Rectal smooth muscle tissue (tissue), 1 donor: ENCODE measurements around the gene VCL.
A peak's percentile ranks its signal among the peaks of the same experiment; 100 is the strongest.
"Not testable (repeated sequence)": the region's sequence is repeated elsewhere in the genome, so short reads cannot be mapped to it uniquely, and the experiment has no call there.

Experiments
- H3K27ac ChIP-seq: one replicate; pipeline ENCODE4 v1.7.0; 2013; ENCODE audit warnings: low read depth, low read length, inconsistent platforms
- H3K27me3 ChIP-seq: one replicate; pipeline ENCODE4 v1.7.0; 2013; ENCODE audit warnings: low read length; ENCODE audit not compliant: control insufficient read depth, insufficient read depth
- H3K36me3 ChIP-seq: one replicate; pipeline ENCODE4 v1.7.0; 2013; ENCODE audit warnings: low read length; ENCODE audit not compliant: control insufficient read depth, insufficient read depth
- H3K4me1 ChIP-seq: one replicate; pipeline ENCODE4 v1.7.0; 2013; ENCODE audit warnings: low read length; ENCODE audit not compliant: control insufficient read depth, insufficient read depth
- H3K4me3 ChIP-seq: one replicate; pipeline ENCODE4 v1.7.0; 2013; ENCODE audit warnings: low read length
- H3K9ac ChIP-seq: one replicate; pipeline ENCODE4 v1.7.0; 2013; ENCODE audit warnings: low read length

VCL gene

DNA sequence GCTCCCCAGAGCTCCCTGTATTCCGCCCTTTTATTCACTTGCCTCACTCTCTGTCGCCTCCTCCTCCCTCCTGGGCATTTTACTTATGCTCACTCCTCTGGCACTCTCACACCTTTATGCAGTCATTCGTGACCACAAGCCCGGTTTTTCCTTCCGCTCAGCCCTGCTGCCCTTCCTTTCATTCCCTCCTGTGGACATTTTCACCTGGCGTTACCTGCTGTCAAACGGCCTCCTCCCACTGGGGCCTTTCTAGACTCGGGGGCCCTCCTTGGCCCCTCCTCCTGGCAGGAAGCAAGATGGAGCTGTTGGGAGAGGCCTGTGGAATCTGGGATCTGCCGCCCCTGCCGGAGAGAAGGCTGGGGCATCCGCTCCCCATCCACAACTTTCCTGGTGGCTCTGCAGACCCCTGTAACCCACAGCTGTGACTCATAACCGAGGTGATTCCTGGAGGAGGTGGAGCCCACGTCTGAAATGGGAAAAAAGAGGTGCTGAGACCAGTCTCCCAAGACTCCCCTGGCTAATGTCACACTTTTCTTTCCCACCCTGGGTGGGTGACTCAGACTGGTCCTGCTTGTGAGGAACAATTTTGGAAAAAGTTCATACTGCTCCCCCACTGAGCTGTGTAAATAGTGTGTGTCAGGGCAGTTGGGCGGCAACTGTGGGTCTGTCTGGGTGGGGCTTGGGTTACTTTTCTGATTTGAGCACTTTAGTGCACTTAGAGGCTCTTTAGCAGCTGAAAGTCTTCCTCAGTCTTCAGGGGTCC is 1.2 kb downstream of the VCL start:
- H3K27me3 ChIP-seq, result no peaks in the 10 kb centered on the region
- H3K4me3 ChIP-seq, result peak overlapping the region; percentile 100
- peak overlapping the region; percentile 99 for H3K27ac ChIP-seq
- H3K36me3 ChIP-seq, result no peaks in the 10 kb centered on the region
- peak overlapping the region; percentile 96 for H3K9ac ChIP-seq
- H3K4me1 ChIP-seq, result peaks cover 13% of the 10 kb centered on the region

DNA sequence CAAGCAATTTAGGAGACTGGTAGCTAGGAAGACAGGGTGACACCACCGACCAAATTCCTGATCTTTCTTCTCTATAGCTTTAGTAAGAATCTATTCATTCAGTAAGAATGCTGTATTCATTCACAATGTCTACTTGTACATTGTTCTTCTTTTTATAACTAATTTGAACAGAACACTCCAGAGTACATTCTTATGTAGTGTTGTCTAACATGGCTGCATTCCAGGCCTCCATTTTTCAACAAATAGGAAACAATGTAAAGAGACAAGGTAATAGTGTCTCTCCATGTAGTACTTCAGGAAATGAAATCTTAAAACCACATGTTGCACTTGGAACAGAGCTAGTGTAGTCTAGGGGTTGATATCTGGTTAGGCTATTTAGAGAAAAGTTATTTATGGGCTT is 1.8 kb downstream of the VCL start:
- H3K4me1 ChIP-seq, result peaks cover 16% of the 10 kb centered on the region
- H3K9ac ChIP-seq, result no peak overlapping the region
- H3K36me3 ChIP-seq, result no peaks in the 10 kb centered on the region
- peak overlapping the region; percentile 99 for H3K27ac ChIP-seq
- peak overlapping the region; percentile 100 for H3K4me3 ChIP-seq
- no peaks in the 10 kb centered on the region for H3K27me3 ChIP-seq

DNA sequence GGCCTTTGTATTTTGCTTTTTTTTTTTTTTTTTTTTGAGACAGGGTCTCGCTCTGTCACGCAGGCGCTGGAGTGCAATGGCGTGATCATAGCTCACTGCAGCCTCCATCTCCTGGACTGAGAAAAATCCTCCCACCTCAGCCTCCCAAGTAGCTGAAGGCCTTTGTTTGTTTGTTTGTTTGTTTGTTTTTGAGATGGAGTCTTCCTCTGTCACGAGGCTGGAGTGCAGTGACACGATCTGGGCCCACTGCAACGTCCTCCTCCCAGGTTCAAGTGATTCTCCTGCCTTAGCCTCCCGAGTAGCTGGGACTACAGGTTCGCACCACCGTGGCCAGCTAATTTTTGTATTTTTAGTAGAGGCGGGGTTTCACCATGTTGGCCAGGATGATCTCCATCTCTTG is 2.3 kb downstream of the VCL start:
- Histone ChIP-seq H3K4me3 (peak overlapping the region; percentile 100), H3K27ac (peak overlapping the region; percentile 99), H3K4me1 (peaks cover 16% of the 10 kb centered on the region)
- H3K27me3 ChIP-seq, H3K36me3 ChIP-seq, H3K9ac ChIP-seq: not testable (repeated sequence)

DNA sequence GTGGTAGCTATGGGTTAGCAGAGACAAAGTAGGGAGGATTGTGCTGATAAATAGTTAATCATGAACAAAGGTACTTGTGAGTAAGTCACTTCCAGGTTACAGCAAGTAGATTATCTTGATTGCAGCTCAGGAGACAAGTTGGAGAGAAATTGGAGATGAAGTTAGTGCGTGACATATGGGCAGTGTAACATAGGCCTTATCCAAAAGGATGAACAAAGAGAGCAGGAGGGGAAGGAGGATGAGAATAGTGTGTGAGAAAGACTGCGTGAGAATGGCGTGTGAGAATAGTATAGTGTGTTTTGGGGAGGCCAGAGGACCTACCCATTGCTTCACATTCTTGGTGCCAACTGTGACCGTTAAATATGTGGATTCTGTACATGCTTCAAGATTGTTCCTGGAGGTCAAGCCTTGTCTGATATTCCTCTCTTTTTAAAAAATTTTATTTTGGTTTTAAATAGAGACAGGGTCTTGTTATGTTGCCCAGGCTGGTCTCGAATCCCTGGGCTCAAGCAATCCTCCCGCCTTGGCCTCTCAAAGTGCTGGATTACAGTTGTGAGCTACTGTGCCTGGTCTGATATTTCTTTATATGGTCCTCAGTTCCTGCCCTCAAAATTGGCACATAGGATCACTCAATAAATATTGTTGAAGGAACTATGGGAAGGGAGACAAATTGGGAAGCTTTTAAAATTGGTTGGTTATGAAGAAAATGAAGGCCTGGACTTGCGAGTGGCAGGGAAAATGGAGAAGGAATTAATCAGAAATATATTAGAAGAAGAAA is 3.2 kb downstream of the VCL start:
- Histone ChIP-seq H3K9ac (no peak overlapping the region), H3K36me3 (no peaks in the 10 kb centered on the region), H3K27ac (peak overlapping the region; percentile 99), H3K4me1 (peaks cover 16% of the 10 kb centered on the region), H3K4me3 (peak overlapping the region; percentile 100), H3K27me3 (no peaks in the 10 kb centered on the region)

DNA sequence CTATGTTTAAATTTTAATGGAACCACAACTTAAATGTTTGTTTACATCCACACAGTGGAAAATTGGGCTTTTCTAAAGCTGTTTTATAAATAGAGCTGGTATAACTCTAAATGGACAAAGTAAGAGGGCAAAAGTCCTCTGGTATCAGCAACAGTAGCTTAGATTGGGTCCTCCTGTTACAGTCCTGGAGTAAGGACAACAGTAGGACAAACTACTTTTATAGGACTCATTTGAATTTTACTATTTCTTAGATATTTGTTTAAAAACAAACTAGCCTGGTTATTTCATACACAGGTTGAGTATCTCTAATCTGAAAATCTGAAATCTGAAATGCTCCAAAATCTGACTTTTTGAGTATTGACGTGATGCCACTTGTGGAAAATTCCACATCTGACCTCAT is 8.4 kb downstream of the VCL start:
- Histone ChIP-seq H3K4me1 (peaks cover 9% of the 10 kb centered on the region), H3K36me3 (no peaks in the 10 kb centered on the region), H3K27ac (no peak overlapping the region), H3K9ac (no peak overlapping the region), H3K27me3 (no peaks in the 10 kb centered on the region), H3K4me3 (no peak overlapping the region)

DNA sequence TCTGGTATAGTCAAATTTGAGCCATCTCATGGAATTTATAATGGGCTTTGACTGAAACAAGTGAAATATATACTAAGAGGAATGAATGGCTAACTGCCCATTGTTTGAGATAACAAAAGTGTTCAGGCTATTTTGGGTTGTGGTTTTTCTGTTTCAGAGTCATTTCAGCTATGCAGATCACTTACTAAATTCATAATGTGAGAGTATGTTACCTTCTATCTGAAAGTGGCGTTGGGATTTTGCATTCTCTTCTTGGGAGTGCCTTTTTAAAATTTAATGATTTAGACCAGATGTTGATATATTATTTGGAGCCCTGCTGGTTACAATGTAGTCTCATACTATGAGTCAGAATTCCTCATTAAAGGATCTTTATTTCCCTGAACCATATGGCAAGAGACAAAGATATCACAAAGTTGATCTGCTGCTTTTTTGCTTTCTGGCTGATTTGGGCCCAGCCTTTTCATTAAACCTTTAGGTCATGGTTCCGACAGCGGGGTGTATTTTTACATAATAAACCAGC is 10.4 kb downstream of the VCL start:
- Histone ChIP-seq H3K9ac (no peak overlapping the region), H3K4me3 (no peak overlapping the region), H3K27ac (no peak overlapping the region), H3K36me3 (no peaks in the 10 kb centered on the region), H3K27me3 (no peaks in the 10 kb centered on the region), H3K4me1 (peaks cover 11% of the 10 kb centered on the region)

DNA sequence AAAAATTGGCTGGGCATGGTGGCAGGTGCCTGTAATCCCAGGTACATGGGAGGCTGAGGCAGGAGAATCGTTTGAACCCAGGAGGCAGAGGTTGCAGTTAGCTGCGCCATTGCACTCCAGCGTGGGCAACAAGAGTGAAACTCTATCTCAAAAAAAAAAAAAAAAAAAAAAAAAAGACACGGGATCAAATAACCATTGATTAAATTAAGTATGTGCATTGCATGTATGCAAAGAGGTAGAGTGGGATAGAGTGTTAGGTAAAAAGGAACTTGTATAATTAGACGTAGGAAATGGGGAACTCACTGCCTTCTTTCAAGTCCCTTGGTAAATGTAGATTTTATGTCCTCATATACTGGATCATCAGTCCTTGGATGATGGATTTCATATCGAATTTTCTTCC is 13.1 kb downstream of the VCL start:
- Histone ChIP-seq H3K27me3 (no peaks in the 10 kb centered on the region), H3K4me1 (peaks cover 11% of the 10 kb centered on the region), H3K27ac (no peak overlapping the region), H3K9ac (no peak overlapping the region), H3K4me3 (no peak overlapping the region), H3K36me3 (no peaks in the 10 kb centered on the region)

DNA sequence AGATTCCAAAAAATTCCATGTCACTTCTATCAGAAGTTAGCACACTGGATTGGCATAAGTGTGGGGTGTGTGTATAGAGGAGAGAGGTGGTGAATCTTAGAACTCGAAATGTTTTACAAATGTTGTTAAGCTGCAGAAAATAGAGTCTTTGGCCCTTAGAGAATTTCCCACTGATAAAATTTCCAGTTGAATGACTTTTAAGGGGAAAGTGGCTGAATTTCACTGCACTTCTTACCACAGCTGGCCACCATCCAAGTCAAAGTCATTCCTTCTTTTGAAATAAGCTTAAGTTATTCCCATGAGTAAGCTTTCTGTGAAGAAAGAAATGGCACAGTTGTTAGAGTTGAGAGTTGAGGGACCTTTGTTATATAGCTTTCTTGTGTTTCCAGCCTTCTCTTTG is 13.9 kb downstream of the VCL start:
- Histone ChIP-seq H3K27me3 (no peaks in the 10 kb centered on the region), H3K4me1 (peaks cover 11% of the 10 kb centered on the region), H3K36me3 (no peaks in the 10 kb centered on the region), H3K4me3 (no peak overlapping the region), H3K9ac (no peak overlapping the region), H3K27ac (peak overlapping the region; percentile 21)

DNA sequence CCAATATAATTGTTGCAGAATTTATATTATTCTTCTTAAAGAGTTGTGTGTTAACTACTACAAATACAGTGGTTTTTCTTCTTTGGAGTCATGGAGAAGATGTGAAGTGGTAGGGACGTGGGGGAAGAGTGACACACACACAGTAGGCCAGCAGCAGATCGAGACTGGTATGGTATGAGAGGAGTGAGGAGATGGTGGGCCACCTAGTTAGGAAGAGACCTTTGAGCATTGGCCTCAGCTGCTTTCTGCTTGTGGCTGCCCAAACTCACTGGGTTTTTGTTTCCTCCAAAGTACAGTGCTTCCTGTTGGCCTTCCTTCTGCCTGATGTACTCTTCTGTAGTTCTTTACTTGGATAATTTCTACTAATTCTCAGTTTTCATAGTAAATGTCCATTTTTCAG is 14.6 kb downstream of the VCL start:
- Histone ChIP-seq H3K36me3 (no peaks in the 10 kb centered on the region), H3K4me1 (peaks cover 11% of the 10 kb centered on the region), H3K27me3 (no peaks in the 10 kb centered on the region), H3K9ac (no peak overlapping the region), H3K27ac (peak overlapping the region; percentile 15), H3K4me3 (no peak overlapping the region)

DNA sequence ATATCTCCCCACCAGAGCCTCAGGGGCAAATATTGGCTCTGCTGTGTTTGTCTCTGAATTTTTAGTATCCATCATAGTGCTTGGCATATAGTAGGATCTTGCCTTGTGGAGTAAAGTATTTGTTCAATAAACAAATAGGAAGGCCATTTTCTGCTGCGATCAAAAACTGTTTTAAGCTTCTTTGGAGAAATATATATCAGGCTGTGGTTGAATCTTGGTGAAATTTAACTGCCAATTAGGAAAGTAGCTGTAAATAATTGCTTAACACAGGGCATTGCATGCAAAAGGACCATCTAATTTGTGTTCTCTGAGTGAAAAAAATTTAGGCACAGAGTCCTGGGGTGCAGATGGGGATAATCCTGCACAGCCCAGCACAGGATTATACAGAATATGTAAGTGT is 15.1 kb downstream of the VCL start:
- Histone ChIP-seq H3K9ac (no peak overlapping the region), H3K27ac (no peak overlapping the region), H3K27me3 (no peaks in the 10 kb centered on the region), H3K4me1 (peaks cover 11% of the 10 kb centered on the region), H3K36me3 (no peaks in the 10 kb centered on the region), H3K4me3 (no peak overlapping the region)

DNA sequence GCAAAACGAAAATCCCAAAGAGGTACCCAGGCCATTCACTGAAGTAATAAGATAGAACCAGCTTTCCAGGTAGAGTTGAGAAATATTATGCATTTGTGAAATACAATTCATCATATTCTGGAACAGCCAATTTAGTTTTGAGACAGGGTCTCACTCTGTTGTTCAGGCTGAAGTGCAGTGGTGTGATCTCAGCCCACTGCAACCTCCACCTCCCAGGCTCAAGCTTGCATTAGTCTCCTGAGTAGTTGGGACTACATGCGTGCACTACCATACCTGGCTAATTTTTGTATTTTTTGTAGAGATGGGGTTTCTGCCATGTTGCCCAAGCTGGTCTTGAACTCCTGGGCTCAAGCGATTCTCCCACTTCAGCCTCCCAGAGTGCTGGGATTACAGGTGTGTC is 16.7 kb downstream of the VCL start:
- H3K27ac ChIP-seq, H3K27me3 ChIP-seq, H3K9ac ChIP-seq, H3K36me3 ChIP-seq, H3K4me3 ChIP-seq: not testable (repeated sequence)
- peaks cover 11% of the 10 kb centered on the region for H3K4me1 ChIP-seq

DNA sequence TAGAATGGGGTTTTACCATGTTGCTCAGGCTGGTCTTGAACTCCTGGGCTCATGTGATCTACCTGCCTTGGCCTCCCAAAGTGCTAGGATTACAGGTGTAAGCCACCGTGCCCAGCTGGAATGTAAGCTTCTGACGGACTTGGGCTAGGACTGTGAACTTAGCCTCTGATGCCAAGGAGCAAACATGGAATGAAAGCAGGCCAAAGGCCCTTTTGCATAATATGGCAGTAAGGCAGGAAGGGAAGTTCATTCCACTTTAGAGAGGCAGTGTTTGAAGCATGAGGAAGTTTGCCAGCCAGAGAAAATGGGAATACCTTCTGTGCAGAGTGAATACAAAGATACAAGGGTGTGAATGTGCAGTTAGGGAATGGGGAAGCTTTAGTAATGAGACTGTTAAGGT is 20.3 kb downstream of the VCL start:
- Histone ChIP-seq H3K36me3 (no peaks in the 10 kb centered on the region), H3K9ac (no peak overlapping the region), H3K27ac (no peak overlapping the region), H3K4me1 (peaks cover 9% of the 10 kb centered on the region), H3K4me3 (no peak overlapping the region), H3K27me3 (no peaks in the 10 kb centered on the region)
